ENCODE measurements around the gene XK. TPM values are rescaled to one million over a fixed set of nuclear protein-coding genes. Genes with fewer than 3 reads are reported as not detected.

The XK gene
- total RNA-seq, 1 donor from 2014 or later: 2.2 TPM

DNA sequence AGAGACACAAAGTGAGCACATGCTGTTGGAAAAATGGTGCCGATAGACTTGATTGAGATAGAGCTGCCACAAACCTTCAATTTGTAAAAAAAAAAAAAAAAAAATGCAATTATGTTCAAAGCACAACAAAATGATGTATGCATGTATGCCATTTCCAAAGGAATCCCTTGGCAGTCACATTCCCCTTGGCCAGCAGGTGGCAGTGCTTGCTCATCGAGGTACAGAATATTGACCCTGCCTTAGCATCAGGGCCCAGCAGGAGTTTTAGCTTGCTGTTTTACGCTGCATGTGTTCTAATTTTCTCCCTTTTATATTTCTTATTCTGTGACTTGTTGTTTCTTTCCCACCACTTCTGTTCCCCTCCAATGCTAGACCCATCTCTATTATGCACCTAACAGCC is 59.8 kb downstream of the XK start:
- no peak overlapping the region for H3K27ac ChIP-seq
- no peaks in the 10 kb centered on the region for H3K9me3 ChIP-seq
- DNase-seq (peak; percentile 72), ATAC-seq (peak; percentile 78 to 94)
- no peak overlapping the region for H3K4me3 ChIP-seq
- H3K27me3 ChIP-seq (ENCODE audit: low read depth): no peaks in the 10 kb centered on the region
- H3K4me1 ChIP-seq: no peaks in the 10 kb centered on the region
- intact Hi-C loops (cut with DNase I): no loop called here
- no peaks in the 10 kb centered on the region for H3K36me3 ChIP-seq
- TF ChIP-seq, protein P1, sequence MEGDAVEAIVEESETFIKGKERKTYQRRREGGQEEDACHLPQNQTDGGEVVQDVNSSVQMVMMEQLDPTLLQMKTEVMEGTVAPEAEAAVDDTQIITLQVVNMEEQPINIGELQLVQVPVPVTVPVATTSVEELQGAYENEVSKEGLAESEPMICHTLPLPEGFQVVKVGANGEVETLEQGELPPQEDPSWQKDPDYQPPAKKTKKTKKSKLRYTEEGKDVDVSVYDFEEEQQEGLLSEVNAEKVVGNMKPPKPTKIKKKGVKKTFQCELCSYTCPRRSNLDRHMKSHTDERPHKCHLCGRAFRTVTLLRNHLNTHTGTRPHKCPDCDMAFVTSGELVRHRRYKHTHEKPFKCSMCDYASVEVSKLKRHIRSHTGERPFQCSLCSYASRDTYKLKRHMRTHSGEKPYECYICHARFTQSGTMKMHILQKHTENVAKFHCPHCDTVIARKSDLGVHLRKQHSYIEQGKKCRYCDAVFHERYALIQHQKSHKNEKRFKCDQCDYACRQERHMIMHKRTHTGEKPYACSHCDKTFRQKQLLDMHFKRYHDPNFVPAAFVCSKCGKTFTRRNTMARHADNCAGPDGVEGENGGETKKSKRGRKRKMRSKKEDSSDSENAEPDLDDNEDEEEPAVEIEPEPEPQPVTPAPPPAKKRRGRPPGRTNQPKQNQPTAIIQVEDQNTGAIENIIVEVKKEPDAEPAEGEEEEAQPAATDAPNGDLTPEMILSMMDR (IDR thresholded peaks at IDR 0.05): peak; percentile 74

DNA sequence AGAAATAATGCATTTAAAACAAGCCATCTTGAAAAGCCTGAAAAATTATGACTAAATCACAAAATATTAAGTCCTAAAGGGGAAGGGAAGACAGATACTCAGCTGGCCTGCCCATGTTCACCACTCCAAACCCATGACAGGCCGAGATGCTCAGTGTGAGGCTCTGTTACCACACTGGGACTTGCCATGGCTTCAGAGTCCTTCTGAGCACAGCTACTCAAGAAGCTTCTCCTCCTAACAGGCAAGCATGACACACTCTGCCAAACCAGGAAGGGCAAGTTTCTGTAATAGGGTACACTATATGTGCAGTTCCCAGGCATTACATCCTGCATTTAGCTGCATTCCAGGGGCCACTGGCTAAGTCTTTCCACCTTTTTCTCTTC is 60.2 kb downstream of the XK start:
- ATAC-seq: peak; percentile 34 to 49
- no peak for DNase-seq
- TF ChIP-seq, protein P1 (IDR thresholded peaks at IDR 0.05): no peak
- no peaks in the 10 kb centered on the region for H3K9me3 ChIP-seq
- H3K36me3 ChIP-seq: no peaks in the 10 kb centered on the region
- intact Hi-C loops (cut with DNase I): no loop called here
- H3K27ac ChIP-seq: peak overlapping the region; percentile 24
- H3K4me1 ChIP-seq: no peaks in the 10 kb centered on the region
- H3K4me3 ChIP-seq: no peak overlapping the region
- H3K27me3 ChIP-seq (ENCODE audit: low read depth): no peaks in the 10 kb centered on the region

DNA sequence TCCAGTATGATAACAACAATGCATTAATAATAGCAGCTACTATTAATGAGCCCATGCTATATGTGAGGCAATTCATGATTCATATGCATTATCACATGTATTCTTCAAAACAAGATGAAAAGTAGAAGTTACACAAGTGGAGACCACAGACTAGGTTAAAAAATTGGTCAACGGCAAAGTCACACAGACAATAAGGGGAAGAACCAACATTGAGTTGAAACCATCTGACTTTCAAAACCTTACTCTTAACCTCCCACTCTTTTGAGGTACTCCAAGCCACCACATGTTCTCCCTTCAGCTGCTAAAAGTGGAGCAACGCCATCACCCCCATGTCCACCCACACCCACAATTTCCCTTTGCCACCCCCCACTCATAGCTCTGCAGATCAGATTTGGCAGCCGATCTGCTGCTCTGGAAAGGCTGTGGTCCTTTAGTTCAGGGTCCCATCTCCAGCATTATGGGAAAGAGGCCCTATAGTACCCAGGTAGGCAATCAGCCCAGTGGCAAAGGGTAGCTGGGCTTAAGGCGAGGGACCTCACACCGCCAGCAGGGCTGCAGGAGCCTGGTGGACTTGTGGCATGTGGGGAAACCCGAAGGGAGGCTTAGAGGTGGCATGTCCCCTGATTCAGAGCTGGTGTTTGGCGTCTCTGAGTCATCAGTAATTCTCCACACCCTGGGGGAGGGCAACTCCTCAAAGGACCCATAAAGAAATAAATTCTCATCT is 60.8 kb downstream of the XK start:
- Histone ChIP-seq H3K36me3 (no peaks in the 10 kb centered on the region), H3K4me1 (no peaks in the 10 kb centered on the region), H3K4me3 (no peak overlapping the region), H3K9me3 (no peaks in the 10 kb centered on the region), H3K27me3 (ENCODE audit: low read depth) (no peaks in the 10 kb centered on the region), H3K27ac (no peak overlapping the region)
- DNase-seq (no peak), ATAC-seq (peak; percentile 72 to 73)
- TF ChIP-seq, protein P1 (IDR thresholded peaks at IDR 0.05): no peak
- intact Hi-C loops (cut with DNase I): no loop called here

DNA sequence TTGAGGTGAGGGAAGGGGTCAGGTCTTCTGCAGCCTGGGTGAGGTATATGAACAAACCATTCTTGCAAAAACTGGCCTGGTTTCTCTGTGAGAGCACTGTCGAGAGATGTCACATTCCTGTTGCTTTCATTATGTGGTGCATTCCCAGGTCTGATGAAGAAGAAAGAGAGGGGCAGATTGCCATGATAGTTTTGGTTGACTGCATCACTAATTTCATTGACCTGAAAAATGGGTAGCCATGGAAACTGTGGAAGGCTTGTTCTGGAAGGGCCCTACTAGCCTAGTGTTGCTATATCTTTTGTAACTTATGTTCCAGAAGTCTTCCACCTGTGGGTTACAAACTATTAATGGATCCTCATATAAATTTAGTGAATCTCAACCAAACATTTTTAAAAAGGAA is 61.4 kb downstream of the XK start:
- ATAC-seq: no peak
- intact Hi-C loops (cut with DNase I): no loop called here
- Histone ChIP-seq H3K4me1 (no peaks in the 10 kb centered on the region), H3K9me3 (no peaks in the 10 kb centered on the region), H3K27me3 (ENCODE audit: low read depth) (no peaks in the 10 kb centered on the region), H3K27ac (no peak overlapping the region), H3K36me3 (no peaks in the 10 kb centered on the region), H3K4me3 (no peak overlapping the region)
- DNase-seq: no peak
- TF ChIP-seq, protein P1 (IDR thresholded peaks at IDR 0.05): no peak

DNA sequence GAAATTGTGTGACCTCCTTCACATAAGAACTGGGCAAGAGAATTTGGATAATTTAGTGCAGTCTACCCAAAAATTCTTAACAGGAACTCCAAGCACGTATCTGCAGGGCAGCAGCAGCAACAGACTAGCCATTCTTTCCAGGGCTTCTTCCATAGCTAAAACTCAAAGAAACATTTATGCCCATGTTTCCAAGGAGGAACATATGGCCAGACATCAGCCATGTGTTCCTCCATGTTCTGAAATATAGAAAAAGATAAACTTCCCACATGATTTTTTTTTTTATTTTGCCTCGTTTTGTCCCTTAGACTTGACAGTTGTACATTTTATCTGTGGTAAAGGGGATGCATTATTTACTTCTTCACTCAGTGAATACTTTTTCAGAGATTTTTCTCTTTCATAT is 66.7 kb downstream of the XK start:
- Histone ChIP-seq H3K4me3 (no peak overlapping the region), H3K4me1 (no peaks in the 10 kb centered on the region), H3K9me3 (no peaks in the 10 kb centered on the region), H3K36me3 (no peaks in the 10 kb centered on the region), H3K27me3 (ENCODE audit: low read depth) (no peaks in the 10 kb centered on the region), H3K27ac (no peak overlapping the region)
- TF ChIP-seq, protein P1 (IDR thresholded peaks at IDR 0.05): no peak
- ATAC-seq (no peak), DNase-seq (no peak)
- intact Hi-C loops (cut with DNase I): no loop called here
